ENCODE results near the gene UGP2.

UGP2 gene

DNA sequence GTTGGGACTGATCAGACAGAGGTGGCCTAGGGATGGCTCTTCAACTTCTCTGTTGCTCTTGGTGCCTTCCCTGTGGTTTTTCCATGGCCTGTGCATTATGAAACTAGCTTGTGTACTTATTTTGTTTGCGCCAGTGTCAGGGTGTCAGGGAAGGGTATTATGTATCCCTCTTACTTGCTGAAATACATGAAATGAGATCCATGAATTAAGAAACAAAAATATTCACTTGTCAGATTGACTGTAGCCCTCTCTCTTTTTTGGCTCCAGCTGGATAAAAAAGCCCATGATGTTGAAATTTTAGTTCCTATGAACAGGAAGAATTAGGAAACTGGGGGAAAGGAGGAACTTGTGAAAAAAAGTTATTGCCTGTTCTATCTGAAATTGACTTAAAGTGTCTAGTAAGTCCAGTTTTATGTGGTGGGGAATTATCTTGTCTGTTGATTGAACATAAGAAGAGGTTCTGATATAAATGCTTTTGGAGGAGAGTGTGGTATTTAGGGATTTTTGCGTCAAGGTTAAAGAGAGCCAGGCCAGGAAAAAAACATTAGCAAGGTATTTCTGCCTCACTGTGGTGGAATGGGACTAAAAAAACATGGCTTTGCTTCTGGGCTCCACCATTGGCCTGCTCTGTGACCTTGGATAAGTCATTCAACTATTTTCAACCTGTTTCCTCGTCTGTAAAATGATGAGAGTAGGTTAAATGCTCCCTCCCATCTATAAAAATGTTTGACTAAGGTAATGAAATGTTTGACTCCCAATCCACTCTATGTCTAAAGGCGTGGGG lies 12.0 kb downstream of the UGP2 start:
- in situ Hi-C loops (cut with HindIII; ENCODE audit: low sequenced_read_pairs): no loop called here
- DNase-seq (ENCODE audit: low read depth, low spot score): no peak
- TF ChIP-seq, protein P1, sequence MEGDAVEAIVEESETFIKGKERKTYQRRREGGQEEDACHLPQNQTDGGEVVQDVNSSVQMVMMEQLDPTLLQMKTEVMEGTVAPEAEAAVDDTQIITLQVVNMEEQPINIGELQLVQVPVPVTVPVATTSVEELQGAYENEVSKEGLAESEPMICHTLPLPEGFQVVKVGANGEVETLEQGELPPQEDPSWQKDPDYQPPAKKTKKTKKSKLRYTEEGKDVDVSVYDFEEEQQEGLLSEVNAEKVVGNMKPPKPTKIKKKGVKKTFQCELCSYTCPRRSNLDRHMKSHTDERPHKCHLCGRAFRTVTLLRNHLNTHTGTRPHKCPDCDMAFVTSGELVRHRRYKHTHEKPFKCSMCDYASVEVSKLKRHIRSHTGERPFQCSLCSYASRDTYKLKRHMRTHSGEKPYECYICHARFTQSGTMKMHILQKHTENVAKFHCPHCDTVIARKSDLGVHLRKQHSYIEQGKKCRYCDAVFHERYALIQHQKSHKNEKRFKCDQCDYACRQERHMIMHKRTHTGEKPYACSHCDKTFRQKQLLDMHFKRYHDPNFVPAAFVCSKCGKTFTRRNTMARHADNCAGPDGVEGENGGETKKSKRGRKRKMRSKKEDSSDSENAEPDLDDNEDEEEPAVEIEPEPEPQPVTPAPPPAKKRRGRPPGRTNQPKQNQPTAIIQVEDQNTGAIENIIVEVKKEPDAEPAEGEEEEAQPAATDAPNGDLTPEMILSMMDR (IDR thresholded peaks at IDR 0.05; ENCODE audit: low read depth, low read length): no peak
- no peak overlapping the region for H3K4me3 ChIP-seq (ENCODE audit: low read depth, low read length)

DNA sequence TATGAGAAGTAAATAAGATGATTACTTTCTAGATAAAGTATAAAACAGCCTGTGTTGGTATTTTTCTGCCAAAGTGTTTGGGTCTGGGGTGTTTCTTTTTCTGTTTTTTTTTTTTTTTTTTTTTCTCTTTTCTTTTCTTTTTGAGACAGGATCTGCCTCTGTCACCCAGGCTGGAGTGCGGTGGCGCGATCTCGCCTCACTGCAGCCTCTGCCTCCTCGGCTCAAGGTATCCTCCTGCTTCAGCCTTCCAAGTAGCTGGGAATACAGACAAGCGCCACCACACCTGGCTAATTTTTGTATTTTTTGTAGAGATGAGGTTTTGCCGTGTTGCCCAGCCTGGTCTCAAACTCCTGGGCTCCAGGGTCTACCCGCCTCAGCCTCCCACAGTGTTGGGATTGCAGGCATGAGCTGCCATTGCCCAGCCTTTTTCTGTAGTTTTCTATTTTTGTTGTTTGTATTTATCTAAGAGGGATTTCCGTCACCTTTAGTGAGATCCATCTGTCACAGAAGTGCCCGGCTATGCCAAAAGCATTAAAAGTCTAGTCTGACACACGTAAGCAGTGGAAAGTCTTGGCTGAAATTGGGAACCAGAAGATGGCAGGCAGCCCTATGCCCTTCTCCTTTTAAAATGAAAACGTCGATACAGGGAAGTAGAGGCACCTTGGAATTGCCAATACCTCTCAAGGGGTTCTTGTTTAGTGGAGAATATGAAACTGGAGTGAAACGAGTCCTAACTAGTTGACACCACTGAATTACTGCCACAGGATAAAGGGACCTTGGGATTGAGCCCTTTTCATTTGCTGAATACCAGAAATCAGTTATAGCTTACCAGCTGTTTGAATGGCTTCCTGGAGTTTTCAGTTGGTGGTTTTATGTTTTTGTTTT lies 14.0 kb downstream of the UGP2 start:
- no peak for DNase-seq (ENCODE audit: low read depth, low spot score)
- no peak overlapping the region for H3K4me3 ChIP-seq (ENCODE audit: low read depth, low read length)
- TF ChIP-seq, protein P1 (IDR thresholded peaks at IDR 0.05; ENCODE audit: low read depth, low read length): no peak
- in situ Hi-C loops (cut with HindIII; ENCODE audit: low sequenced_read_pairs): no loop called here

DNA sequence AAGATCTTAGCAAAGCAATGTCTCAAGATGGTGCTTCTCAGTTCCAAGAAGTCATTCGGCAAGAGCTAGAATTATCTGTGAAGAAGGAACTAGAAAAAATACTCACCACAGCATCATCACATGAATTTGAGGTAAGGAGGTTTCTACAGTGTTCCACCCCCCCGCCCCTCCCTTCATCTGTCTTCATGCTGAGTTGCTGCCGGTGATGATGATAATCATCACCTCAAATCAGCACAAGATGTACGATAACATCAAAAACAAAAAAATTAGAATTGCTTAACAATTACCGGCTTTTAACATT lies 14.6 kb downstream of the UGP2 start:
- no peak for DNase-seq (ENCODE audit: low read depth, low spot score)
- in situ Hi-C loops (cut with HindIII; ENCODE audit: low sequenced_read_pairs): no loop called here
- no peak overlapping the region for H3K4me3 ChIP-seq (ENCODE audit: low read depth, low read length)
- TF ChIP-seq, protein P1 (IDR thresholded peaks at IDR 0.05; ENCODE audit: low read depth, low read length): no peak

DNA sequence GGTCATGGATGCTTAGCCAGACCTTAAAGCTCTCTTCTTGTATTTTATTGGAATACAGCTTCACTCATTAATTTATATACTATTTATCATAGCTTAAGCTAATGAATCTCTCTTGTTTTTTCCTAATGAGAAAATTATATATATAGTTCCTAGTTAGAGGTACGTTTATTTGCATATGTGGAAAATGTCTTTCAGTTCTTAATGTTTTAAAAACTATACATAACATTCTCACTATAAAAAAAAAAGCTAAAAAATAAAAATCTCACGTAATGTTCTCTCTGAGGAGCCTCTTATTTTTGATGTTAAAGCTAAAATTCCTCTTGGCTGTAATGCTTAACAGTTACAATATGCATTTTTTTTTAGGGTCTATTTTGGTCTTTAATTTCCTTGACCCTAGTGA lies 16.6 kb downstream of the UGP2 start:
- in situ Hi-C loops (cut with HindIII; ENCODE audit: low sequenced_read_pairs): no loop called here
- TF ChIP-seq, protein P1 (IDR thresholded peaks at IDR 0.05; ENCODE audit: low read depth, low read length): no peak
- no peak overlapping the region for H3K4me3 ChIP-seq (ENCODE audit: low read depth, low read length)

DNA sequence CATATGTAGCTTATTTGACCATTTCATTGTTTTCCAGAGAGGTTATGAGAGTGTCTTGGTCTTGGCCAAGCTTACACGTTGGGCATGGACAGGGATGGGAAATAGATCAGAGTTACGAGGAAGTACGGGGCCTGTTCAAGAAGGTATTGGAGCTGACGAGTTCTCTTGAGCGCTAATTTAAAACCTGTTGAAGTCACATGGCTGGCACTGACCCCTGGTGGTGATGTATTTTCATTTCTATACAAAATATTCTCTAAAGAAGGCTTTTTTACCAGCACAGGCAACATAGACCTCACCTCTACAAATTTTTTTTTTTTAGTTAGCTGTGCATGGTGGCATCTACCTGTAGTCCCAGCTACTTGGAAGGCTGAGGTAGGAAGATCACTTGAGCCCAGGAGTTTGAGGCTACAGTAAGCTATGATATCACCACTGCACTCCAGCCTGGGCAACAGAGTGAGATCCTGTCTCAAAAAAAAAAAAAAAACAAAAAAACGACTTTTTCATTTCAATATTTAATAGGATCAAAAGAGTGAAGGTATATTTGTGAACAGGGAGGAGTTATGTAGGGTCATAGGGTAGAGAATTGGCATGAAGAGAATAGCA lies 19.6 kb downstream of the UGP2 start:
- in situ Hi-C loops (cut with HindIII; ENCODE audit: low sequenced_read_pairs): no loop called here
- no peak overlapping the region for H3K4me3 ChIP-seq (ENCODE audit: low read depth, low read length)
- TF ChIP-seq, protein P1 (IDR thresholded peaks at IDR 0.05; ENCODE audit: low read depth, low read length): peak; percentile 35
- DNase-seq (ENCODE audit: low read depth, low spot score): peak; percentile 60

More for the DNA sequence above, 16.6 kb downstream of the UGP2 start:
- DNase-seq (ENCODE audit: low read depth, low spot score): no peak

DNA sequence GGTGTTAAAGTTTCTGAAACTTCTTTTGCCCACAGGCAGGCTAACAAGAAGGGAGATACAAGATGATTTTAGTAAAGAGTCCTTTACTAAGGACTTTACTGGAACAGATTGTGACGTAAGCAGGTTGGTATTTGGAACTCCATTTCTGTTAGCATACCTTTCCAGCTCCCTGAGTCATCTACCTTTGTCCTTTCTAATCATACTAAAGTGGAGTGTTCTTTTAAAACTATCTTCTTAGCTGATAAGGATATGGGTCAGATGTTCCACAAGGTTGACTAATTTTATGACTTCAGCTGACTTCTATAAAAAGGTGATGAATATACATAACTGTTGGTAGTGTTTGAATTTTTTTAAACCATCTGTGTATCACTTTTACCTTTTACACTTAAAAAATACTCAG lies 21.1 kb downstream of the UGP2 start:
- no peak for DNase-seq (ENCODE audit: low read depth, low spot score)
- H3K4me3 ChIP-seq (ENCODE audit: low read depth, low read length): no peak overlapping the region
- in situ Hi-C loops (cut with HindIII; ENCODE audit: low sequenced_read_pairs): no loop called here
- TF ChIP-seq, protein P1 (IDR thresholded peaks at IDR 0.05; ENCODE audit: low read depth, low read length): no peak
